ENCODE measurements around the gene NR4A2.
A peak's percentile ranks its signal among the peaks of the same experiment; 100 is the strongest.

NR4A2 gene

GRCh38 chr2:156339865-156340264 is 7.3 kb upstream of the NR4A2 start:
- no peak for DNase-seq

GRCh38 chr2:156339110-156339847 is 6.8 kb upstream of the NR4A2 start:
- DNase-seq: no peak

- DNase-seq: no peak
Observed at GRCh38 chr2:156338578-156338977, 6.1 kb upstream of the NR4A2 start.

GRCh38 chr2:156334496-156335478 is 2.3 kb upstream of the NR4A2 start:
- DNase-seq: no peak

GRCh38 chr2:156333951-156334495 is 1.5 kb upstream of the NR4A2 start:
- DNase-seq: peak; percentile 80

GRCh38 chr2:156333274-156333950 is 891 bp upstream of the NR4A2 start:
- peak; percentile 11 for DNase-seq

- DNase-seq: peak; percentile 14
Observed at GRCh38 chr2:156332284-156332533, 312 bp downstream of the NR4A2 start.

- DNase-seq: peak; percentile 24
Observed at GRCh38 chr2:156331572-156332283, 793 bp downstream of the NR4A2 start.

- no peak for DNase-seq
Observed at GRCh38 chr2:156329927-156330726, 2.4 kb downstream of the NR4A2 start.

GRCh38 chr2:156329031-156329926 is 3.2 kb downstream of the NR4A2 start:
- no peak for DNase-seq

GRCh38 chr2:156327835-156328695 is 4.5 kb downstream of the NR4A2 start:
- DNase-seq: no peak

GRCh38 chr2:156326526-156327095 is 5.9 kb downstream of the NR4A2 start:
- DNase-seq: no peak

GRCh38 chr2:156325688-156326525 is 6.6 kb downstream of the NR4A2 start:
- no peak for DNase-seq

- DNase-seq: no peak
Observed at GRCh38 chr2:156323754-156324153, 8.8 kb downstream of the NR4A2 start.

- DNase-seq: no peak
Observed at GRCh38 chr2:156322686-156323231, 9.8 kb downstream of the NR4A2 start.

GRCh38 chr2:156322051-156322685 is 10.4 kb downstream of the NR4A2 start:
- no peak for DNase-seq

- peak; percentile 49 for DNase-seq
Observed at GRCh38 chr2:156321243-156321904, 11.1 kb downstream of the NR4A2 start.
